CD1c-positive myeloid dendritic cell (primary cell): Measurements from ENCODE around the gene ACCSL.

Source experiments
- DNase-seq: peaks from one replicate; pipeline ENCODE4 v3.0.0-alpha.2; 2016; ENCODE audit errors: extremely low spot score

The ACCSL gene

DNA sequence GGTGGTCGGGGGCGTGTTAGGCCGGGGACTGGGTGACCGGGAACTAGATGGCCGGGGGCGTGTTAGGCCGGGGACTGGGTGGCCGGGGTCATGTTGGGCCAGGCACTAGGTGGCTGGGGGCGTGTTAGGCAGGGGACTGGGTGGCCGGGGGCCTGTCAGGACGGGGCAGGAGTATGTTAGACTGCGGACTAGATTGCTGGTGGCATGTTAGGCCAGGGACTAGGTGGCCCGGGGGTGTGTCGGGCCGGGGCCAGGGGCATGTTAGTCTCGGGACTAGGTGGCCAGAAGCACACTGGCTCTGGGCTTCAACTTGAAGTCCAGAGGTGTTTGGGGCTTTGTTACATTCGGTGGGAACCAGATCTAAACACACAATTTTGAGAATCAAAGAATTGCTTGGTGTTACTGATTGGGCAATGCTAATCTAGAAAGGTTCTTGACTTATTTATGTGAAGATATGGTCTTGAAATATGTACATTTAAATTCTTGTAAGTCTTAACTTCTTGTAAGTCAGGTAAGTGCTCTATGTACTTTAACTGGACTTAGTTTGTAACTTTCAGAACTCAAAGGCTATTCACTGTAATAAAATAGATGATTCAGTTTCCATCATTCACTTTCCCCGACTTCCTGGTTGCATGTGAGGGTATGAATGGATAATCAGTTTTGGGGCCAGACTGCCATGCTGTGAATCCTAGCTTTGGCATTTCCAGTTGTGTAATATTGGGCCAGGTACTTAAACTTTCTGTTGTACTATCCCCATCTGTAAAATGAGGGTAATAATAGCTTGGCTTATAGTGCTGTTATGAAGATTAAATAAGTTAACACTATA is 48.8 kb downstream of the ACCSL start:
- DNase-seq = peak; percentile 10

GRCh38 chr11:44097821-44098220 is 50.0 kb downstream of the ACCSL start:
- DNase-seq = no peak

- DNase-seq = no peak
Measured at GRCh38 chr11:44101098-44101497, 53.3 kb downstream of the ACCSL start.

DNA sequence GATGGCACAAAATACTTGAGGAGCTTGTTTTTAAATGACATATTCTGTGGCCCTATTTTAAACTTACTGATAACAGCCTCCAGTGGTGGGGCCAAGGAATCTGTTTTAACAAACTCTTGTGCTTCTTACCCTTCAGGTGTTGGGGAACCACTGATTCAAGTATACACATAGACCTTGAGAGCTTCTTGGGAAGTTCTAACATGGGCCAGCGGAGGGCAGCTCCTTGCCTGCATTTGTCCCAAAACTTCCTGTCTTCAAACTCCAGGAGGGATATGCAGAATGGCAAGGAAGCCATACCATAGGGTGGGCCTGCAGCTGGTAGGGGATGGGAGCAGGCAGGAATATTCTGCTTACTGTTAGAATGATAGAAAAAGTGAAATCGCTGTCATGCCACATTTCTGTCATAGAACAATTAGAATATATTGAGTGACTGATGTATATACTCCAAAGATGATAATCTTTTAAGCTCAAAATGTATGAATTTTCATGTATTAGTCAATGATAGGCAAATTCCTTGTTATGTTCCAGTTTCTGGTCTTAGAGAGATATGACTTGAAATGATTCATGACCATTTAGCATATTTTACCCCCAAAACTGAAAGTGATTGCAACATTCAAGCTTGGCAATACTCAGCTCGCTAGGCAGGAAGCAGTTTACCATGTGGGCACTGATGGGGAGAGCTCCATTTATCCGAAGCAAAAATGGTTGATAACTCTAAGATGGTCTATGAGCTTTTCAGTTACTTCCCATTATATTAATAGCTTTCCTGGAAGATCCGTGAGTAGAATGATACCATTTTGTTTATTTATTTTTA is 56.9 kb downstream of the ACCSL start:
- no peak for DNase-seq

DNA sequence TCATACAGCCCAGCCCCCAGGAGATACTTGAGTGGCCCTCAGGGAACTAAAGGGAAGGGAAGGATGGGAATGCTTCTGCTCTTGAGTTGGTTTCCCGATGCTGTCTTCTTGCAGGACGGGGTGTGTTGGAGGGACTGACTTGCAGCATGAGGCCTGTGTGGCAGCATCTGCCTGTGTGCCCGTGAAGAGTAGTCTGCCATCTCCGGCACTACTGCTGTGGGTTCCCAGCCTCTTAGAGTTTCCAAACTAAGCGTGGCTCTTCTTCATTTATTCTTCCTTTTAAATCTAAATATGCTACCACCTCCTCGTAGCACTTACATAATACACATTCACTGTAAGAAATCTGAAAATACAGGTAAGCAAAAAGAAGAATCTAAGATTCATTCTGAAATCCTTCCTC is 60.5 kb downstream of the ACCSL start:
- no peak for DNase-seq
